Measurements from ENCODE around the gene SLC9A5.

- no peak for TF ChIP-seq POLR2A (IDR thresholded peaks at IDR 0.05)
- no peak for TF ChIP-seq CTCF (IDR thresholded peaks at IDR 0.05)
- TF ChIP-seq EP300 (IDR thresholded peaks at IDR 0.05): no peak
Measured at GRCh38 chr16:67258161-67258835, 9.5 kb downstream of the SLC9A5 start.

Measured in ovary (tissue), 3 donors.